Esophagus (tissue), 2 donors: Measurements from ENCODE around the gene SLC35G2. TPM values are rescaled to one million over a fixed set of nuclear protein-coding genes. Genes with fewer than 3 reads are reported as not detected.

Experiments
- H3K27ac ChIP-seq, 2 donors: one replicate each; pipeline ENCODE4 v1.5.1; 2013; ENCODE audit warnings: low read depth in 2 of 2, mild to moderate bottlenecking in 2 of 2, inconsistent platforms in 1 of 2, low read length in 1 of 2, moderate library complexity in 1 of 2
- H3K27me3 ChIP-seq, 2 donors: one replicate each; pipeline ENCODE4 v1.6.1; 2013; ENCODE audit warnings: low read length in 2 of 2, control low read depth in 1 of 2, mild to moderate bottlenecking in 1 of 2; ENCODE audit not compliant: insufficient read depth in 2 of 2, control insufficient read depth in 1 of 2
- H3K36me3 ChIP-seq, 2 donors: one replicate each; pipeline ENCODE4 v1.6.1; 2013; ENCODE audit warnings: low read length in 1 of 2; ENCODE audit not compliant: control insufficient read depth in 2 of 2, insufficient read depth in 2 of 2
- H3K4me1 ChIP-seq, 2 donors: one replicate each; pipeline ENCODE4 v1.6.1; 2013; ENCODE audit warnings: low read length in 1 of 2; ENCODE audit not compliant: control insufficient read depth in 2 of 2, insufficient read depth in 2 of 2
- H3K4me3 ChIP-seq, 2 donors: one replicate each; pipeline ENCODE4 v1.5.1; 2013; ENCODE audit warnings: low read length in 2 of 2, mild to moderate bottlenecking in 2 of 2, low read depth in 1 of 2, moderate library complexity in 1 of 2
- H3K9me3 ChIP-seq, 2 donors: one replicate each; pipeline ENCODE4 v1.6.1; 2013; ENCODE audit warnings: mild to moderate bottlenecking in 2 of 2, low read depth in 1 of 2, low read length in 1 of 2, moderate library complexity in 1 of 2; ENCODE audit not compliant: control insufficient read depth in 2 of 2, insufficient read depth in 1 of 2
- WGBS, 2 donors: extraction: QIAGEN DNeasy Blood & Tissue Kit; methylation state at CpG; one replicate each; pipeline ENCODE4 v1.1.7; 2013; 5-methylcytosine and 5-hydroxymethylcytosine counted together
- polyA plus RNA-seq, 2 donors: library from polyadenylated mRNA; stranded (reverse); fragments of 200-250 nt; gene quantifications; one replicate each; pipeline ENCODE4 v1.2.3, GENCODE V29; 2013
- donor health status: healthy with polysubstance abuse.
- donor health status: Bipolar disorder and iron deficiency.

Gene SLC35G2
- polyA plus RNA-seq, 2 donors = 1.1 to 1.3 TPM

DNA sequence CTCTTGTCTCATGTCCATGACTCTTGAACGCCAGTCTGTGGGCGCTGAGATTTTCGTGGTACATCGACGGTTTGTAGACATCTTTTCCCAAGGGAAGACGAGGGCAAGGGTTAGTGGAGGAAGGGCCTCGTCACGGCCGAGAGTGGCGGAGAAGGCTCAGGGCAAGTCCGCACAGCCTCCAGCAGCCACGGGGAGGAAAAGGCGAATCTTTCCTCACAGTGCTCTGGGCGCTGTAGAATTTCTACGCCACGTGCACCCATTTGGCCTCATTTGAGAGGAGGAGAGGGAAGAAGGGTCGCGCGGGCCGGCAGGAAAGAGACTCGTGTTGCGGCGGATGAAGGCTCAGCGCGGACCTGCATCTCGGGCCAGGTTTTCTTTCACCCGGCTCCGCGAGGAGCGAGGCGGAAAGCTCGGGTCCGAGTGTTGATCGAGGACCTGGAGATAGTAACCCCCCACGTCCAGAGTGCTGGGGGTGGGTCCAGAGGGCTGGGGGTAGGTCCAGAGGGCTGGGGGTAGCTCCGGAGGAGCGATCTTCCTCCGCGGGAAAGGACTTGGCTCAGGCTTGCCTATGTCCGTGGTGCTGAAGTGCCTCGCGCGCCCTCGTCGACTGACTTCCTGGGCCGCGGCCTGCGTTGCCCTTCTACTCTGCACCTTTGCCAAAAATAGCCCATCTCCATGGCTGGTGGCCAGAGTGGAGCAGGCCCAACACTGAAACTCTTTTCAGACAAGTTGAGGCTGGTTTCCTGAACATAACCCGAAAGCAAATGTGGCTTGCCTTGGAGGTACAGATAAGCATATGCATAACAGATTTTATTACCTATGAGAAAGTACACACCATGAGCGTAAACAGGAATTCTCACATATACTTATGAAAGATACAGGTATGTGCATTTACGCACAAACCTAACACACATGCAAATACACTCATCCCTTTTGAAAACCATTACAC, 1.1 kb downstream of the SLC35G2 start:
- Histone ChIP-seq H3K4me3 (peak overlapping the region; percentile 55 to 62), H3K36me3 (no peaks in the 10 kb centered on the region), H3K27me3 (no peaks in the 10 kb centered on the region), H3K27ac (peak overlapping the region in 1 of 2 donors; percentile 34), H3K9me3 (no peaks in the 10 kb centered on the region), H3K4me1 (peaks cover 0 to 2% of the 10 kb centered on the region in 2 donors)
- 4 to 8% methylated on average over 51 of the region's 51 CpGs for WGBS, 2 donors

DNA sequence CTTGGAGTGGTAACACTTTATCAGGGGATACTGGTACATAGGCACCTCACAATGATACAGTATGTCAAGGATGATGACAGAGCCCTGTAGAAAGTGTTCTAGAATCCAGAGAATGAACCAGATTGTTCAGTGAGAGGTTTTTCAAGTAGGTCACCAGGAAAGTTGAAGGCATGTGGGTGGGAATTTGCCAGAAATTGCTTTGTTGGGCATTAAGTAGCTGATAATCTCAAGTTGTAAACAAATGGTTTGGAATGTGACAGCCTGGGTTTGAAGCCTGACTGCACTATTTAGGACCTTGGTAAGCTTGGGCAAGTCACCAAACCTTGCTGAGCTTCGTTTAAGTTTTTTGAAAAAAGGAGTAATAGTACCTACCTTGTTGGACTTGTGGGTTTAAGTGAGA, 12.5 kb downstream of the SLC35G2 start:
- WGBS, 2 donors = 52 to 69% methylated on average over 1 of the region's 1 CpG
- H3K27ac ChIP-seq = no peak overlapping the region
- H3K4me3 ChIP-seq = no peak overlapping the region
- H3K36me3 ChIP-seq = no peaks in the 10 kb centered on the region
- H3K9me3 ChIP-seq = no peaks in the 10 kb centered on the region
- no peaks in the 10 kb centered on the region for H3K27me3 ChIP-seq
- no peaks in the 10 kb centered on the region for H3K4me1 ChIP-seq

DNA sequence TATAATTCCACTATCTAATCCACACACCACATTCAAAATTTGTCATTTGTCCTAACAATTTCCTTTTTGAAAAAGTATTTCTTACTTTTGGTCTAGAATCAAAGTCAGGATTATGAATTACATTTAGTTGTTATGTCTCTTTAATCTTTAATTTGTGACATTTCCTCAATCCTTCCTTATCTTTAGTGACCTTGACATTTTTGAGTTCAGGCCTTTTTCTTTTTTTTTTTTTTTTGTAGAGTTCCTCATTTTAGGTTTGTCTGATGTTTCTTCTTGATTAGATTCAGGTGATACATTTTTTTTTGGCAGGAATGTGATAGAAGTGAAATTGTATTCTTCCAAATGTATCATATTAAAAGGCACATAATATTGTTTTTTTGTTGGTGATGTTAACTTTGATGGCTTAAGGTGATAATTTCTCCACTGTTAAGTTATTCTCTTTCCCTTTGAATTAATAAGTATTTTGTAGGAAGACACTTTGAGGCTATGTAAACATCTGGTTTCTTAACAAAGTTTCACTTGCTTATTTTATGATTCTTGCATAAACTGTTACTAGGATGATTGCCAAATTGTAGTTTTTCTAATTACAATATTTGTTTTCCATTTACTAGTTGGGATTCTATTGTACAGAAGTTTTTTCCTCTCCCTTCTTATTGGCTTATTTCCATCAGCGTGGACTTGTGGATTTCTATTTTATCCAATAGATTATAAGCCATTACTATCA, 16.3 kb downstream of the SLC35G2 start:
- 84 to 90% methylated on average over 1 of the region's 1 CpG for WGBS, 2 donors
- Histone ChIP-seq H3K36me3 (no peaks in the 10 kb centered on the region), H3K4me1 (peaks cover 0 to 4% of the 10 kb centered on the region in 2 donors), H3K4me3 (no peak overlapping the region), H3K27ac (no peak overlapping the region), H3K27me3 (no peaks in the 10 kb centered on the region), H3K9me3 (no peaks in the 10 kb centered on the region)

DNA sequence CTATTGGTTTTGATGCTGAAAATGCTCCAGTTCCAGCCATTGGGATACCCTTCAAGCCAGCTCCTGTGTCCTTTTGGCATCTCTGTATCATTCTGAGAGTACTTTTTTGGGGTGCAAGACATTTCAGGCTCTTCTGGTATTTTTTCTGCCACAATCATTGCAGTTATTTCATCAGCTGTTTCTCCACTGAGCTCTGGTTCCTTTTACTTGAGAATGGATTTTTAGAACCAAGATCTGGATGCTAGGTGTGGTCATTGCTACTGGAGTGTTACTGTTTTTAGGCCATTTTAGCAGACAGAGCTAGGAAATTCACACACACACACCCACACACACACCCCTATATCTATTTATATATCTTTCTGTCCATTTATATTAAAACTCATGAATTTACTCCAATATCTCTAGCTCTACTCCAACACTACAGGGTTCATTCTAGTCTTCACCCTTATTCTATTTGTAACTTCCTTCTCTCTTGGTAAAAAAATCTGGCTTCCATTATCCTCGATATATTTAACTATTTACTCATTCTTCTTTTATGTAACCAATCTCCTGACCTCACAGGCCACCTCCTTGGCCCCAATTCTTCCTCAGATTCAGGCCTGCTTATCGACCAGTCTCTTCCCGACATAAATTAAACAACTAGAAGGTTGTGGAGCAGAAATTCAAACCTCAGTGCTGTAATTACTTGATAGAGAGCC, 17.0 kb downstream of the SLC35G2 start:
- Histone ChIP-seq H3K36me3 (no peaks in the 10 kb centered on the region), H3K4me3 (no peak overlapping the region), H3K9me3 (no peaks in the 10 kb centered on the region), H3K4me1 (peaks cover 0 to 4% of the 10 kb centered on the region in 2 donors), H3K27ac (no peak overlapping the region), H3K27me3 (no peaks in the 10 kb centered on the region)
- 33 to 36% methylated on average over 3 of the region's 3 CpGs for WGBS, 2 donors

DNA sequence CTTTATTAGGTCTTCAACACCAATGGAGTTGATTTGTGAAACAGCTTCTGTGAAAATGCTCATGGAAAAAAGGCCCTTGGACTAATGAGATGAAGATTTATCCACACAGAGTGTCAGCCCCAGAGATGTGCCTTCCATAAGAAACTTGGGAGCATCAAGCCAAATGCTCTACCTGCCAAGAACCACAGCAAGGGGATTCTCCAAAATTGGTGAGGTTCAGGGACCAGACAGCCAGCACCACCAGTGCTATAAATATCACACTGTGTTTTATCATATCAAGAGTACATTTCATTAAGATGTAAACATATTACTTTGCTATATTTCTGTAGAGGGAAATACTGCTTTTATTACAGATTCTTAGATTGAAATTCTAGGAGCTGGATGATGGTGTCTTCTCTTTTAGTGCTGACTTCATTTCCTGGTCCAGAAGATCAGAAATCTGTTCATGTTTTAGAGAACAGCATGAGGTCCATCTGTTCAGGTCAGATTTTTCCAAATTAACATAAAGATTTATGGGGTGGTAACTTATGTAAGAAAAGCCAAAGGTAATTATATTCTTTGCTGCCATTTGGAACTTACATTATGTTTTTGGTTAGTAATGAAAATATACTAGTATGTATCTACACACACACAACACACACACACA, 17.7 kb downstream of the SLC35G2 start:
- peaks cover 0 to 4% of the 10 kb centered on the region in 2 donors for H3K4me1 ChIP-seq
- H3K9me3 ChIP-seq = no peaks in the 10 kb centered on the region
- no peak overlapping the region for H3K4me3 ChIP-seq
- no peaks in the 10 kb centered on the region for H3K36me3 ChIP-seq
- H3K27me3 ChIP-seq = no peaks in the 10 kb centered on the region
- H3K27ac ChIP-seq = no peak overlapping the region

DNA sequence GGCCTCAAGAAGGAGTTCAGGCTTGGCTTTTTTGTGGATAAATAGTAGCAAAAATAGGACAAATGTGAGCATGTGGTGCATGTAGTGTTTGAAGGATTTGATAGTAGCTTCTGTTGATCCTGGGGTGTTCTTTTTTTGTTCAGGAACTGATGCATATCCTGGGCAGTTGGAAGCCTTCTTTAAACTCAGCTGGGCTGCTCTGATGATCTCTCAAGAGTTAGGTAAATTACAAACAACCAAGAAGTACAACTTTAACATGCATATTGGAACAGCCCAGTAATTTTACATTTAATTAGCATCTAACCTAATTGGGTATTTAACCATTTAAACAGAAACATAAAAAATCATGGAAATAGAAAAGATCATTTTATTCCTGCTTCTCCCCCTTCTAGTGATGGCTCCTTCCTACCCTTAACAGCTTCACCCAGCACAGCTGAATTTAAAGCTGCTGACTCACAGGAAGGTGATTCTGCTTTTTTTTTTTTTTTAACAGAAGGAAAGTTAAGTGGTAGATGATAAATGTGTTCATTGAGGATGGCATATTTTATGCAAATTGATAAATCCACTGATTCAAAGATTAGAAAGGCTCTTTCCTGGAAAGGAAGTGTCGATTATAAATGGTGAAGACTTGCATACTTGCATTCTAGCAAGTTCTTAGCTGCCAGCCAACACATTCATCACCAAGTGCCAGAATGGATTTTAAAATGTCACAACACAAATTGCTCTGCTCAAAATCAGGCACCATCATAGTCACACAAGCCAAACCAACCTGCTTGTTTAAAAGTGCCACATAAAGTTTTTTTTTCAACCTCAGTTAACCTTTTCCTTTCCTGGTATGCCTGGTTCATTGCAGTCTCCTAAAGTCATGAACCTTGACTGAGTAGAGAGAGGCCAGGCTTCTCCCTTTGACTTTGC, 20.0 kb downstream of the SLC35G2 start:
- H3K4me1 ChIP-seq = peaks cover 0 to 4% of the 10 kb centered on the region in 2 donors
- no peak overlapping the region for H3K4me3 ChIP-seq
- WGBS, 2 donors = 5 to 41% methylated on average over 1 of the region's 1 CpG
- H3K36me3 ChIP-seq = no peaks in the 10 kb centered on the region
- H3K9me3 ChIP-seq = no peaks in the 10 kb centered on the region
- no peaks in the 10 kb centered on the region for H3K27me3 ChIP-seq
- H3K27ac ChIP-seq = no peak overlapping the region

DNA sequence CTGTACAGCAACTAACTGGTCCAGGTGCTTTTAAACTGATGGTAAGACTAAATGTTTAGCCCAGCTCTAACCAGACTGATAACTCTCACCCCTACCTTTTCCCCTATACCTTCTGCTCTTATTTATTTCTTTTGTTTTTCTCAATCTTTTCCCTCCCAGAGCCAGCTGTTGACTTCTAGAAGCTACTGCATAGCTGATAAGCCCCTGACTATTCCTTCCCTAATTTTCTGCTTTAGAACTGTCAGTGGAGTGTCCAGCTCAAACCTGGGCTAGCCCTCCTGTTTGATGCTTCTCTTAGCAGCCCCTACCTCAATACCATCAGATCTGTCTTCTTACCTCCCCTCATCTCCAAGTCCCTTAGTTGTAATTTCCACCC, 20.6 kb downstream of the SLC35G2 start:
- Histone ChIP-seq H3K9me3 (no peaks in the 10 kb centered on the region), H3K4me1 (peaks cover 0 to 4% of the 10 kb centered on the region in 2 donors), H3K27me3 (no peaks in the 10 kb centered on the region), H3K27ac (no peak overlapping the region), H3K36me3 (no peaks in the 10 kb centered on the region), H3K4me3 (no peak overlapping the region)

DNA sequence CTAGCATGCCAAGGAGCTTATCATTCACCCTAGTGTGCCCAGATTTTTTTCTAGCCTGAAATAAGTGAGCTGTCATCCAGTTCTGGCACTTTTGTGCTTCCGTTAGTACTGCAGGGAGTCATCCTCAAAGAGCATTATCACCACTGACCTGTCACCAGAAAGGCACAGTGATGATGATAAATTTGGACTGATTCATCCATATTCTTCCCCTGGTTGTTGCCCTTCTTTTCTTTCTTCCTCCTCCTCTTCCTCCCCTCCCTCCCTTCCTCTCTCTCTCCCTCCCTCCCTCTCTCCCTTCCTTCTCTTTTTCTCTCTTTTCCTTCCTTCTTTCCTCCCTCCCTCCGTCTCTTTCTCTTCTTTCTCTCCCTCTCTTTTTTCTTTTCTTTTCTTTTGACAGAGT, 21.3 kb downstream of the SLC35G2 start:
- Histone ChIP-seq H3K4me1 (peaks cover 0 to 4% of the 10 kb centered on the region in 2 donors), H3K27me3 (no peaks in the 10 kb centered on the region), H3K36me3 (no peaks in the 10 kb centered on the region), H3K4me3 (no peak overlapping the region), H3K9me3 (no peaks in the 10 kb centered on the region), H3K27ac (no peak overlapping the region)
- 84 to 86% methylated on average over 2 of the region's 2 CpGs for WGBS, 2 donors
